Esophagus squamous epithelium (tissue), 5 donors: ENCODE measurements around the gene STAT5B. TPM values are rescaled to one million over a fixed set of nuclear protein-coding genes. Genes with fewer than 3 reads are reported as not detected.
"Not testable (repeated sequence)": the region's sequence is repeated elsewhere in the genome, so short reads cannot be mapped to it uniquely, and the experiment has no call there.

ENCODE experiments used
- DNase-seq: peaks from one replicate; lab custom pipeline; 2025; lab: John Stamatoyannopoulos, UW
- H3K27ac ChIP-seq, 4 donors: fragments of 200-600 bp; sonication (generic); one replicate each; pipeline ENCODE4 v1.5.1; 2016 to 2019; ENCODE audit warnings: mild to moderate bottlenecking in 1 of 4
- H3K27me3 ChIP-seq, 4 donors: fragments of 200-600 bp; sonication (generic); 1 replicate in 3 of 4; 2 replicates in 1 of 4; pipeline versions ENCODE4 v1.5.1 to v1.6.0; 2017 to 2021; ENCODE audit warnings: antibody characterized with exemption in 1 of 4
- H3K36me3 ChIP-seq, 3 donors: fragments of 200-600 bp; sonication (generic); one replicate each; pipeline ENCODE4 v1.5.1; 2016 to 2019
- H3K4me1 ChIP-seq, 3 donors: fragments of 200-600 bp; sonication (generic); one replicate each; pipeline ENCODE4 v1.5.1; 2017 to 2019
- H3K4me3 ChIP-seq, 4 donors: fragments of 200-600 bp; sonication (generic); 1 replicate in 3 of 4; 2 replicates in 1 of 4; pipeline ENCODE4 v1.5.1; 2016 to 2019; ENCODE audit warnings: mild to moderate bottlenecking in 2 of 4, moderate library complexity in 1 of 4
- H3K9me3 ChIP-seq, 3 donors: fragments of 200-600 bp; sonication (generic); one replicate each; pipeline ENCODE4 v1.5.1; 2016 to 2019
- CTCF ChIP-seq, 6 experiments: fragments of 450-650 bp in 4 of 6; fragments of 200-600 bp in 2 of 6; sonication (generic) in 2 of 6; IDR thresholded peaks; one replicate each; pipeline ENCODE4 v1.5.1; 2016 to 2019; ENCODE audit warnings: antibody characterized with exemption in 6 of 6, mild to moderate bottlenecking in 4 of 6, moderate library complexity in 4 of 6
- POLR2A ChIP-seq, 4 donors: fragments of 450-650 bp; IDR thresholded peaks; one replicate each; pipeline ENCODE4 v1.6.1; 2017; ENCODE audit warnings: antibody characterized with exemption in 4 of 4, mild to moderate bottlenecking in 4 of 4, moderate library complexity in 3 of 4
- WGBS, 2 donors: methylation state at CpG; one replicate each; pipeline ENCODE4 v1.1.5; 2018; 5-methylcytosine and 5-hydroxymethylcytosine counted together
- intact Hi-C: fragments of 100-400 bp; cut with DNase I; formaldehyde crosslinking; loops from one replicate; pipeline ENCODE4 v1.15.0; 2022
- total RNA-seq, 4 donors: library from RNA; depleted of rRNA; stranded (reverse); fragments of >200 nt; gene quantifications; one replicate each; pipeline ENCODE4 v1.1.0, GENCODE V29; 2016
- donor health status: DM: yes; HTN: yes; CAD: no.

Gene STAT5B
- total RNA-seq, 4 donors from 2014 or later = 17.9 to 57.6 (median 19.5) TPM

DNA sequence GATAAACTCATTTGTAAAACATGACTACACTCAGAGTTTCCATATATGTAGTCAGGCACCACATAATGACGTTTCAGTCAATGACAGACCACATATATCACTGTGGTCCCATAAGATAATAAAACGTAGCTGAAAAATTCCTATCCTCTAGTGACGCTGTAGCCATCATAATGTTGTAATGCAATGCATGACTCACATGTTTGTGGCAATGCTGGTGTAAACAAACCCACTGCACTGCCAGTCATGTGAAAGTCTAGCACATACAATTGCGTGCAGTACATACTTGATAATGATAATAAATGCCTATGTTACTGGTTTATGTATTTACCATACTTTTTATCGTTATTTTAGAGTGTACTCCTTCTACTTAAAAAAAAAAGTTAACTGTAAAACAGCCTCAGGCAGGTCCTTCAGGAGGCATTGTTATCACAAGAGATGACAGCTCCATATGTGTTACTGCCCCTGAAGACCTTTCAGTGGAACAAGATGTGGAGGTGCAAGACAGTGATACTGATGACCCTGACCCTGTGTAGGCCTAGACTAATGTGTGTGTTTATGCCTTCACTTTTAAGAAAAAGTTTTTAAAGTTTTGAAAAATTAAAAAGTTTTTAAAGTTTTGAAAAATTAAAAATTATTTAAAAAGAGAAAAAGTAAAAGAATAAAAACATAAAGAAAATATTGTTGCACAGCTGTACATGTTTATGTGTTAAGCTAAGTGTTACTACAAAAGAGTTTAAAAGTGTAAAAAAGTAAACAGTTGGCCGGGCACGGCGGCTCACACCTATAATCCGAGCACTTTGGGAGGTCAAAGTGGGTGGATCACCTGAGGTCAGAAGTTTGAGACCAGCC is 9.0 kb downstream of the STAT5B start:
- intact Hi-C loops = no loop called here
- H3K27me3 ChIP-seq = no peaks in the 10 kb centered on the region
- peaks cover 0 to 50% (median 12%) of the 10 kb centered on the region in 3 donors for H3K4me1 ChIP-seq
- no peaks in the 10 kb centered on the region for H3K36me3 ChIP-seq
- no peak overlapping the region for H3K4me3 ChIP-seq
- TF ChIP-seq CTCF (IDR thresholded peaks at IDR 0.05) = no peak
- TF ChIP-seq POLR2A (IDR thresholded peaks at IDR 0.05) = no peak
- no peaks in the 10 kb centered on the region for H3K9me3 ChIP-seq
- H3K27ac ChIP-seq = no peak overlapping the region
- WGBS, 2 donors = 70 to 73% methylated on average over 9 of the region's 9 CpGs
- DNase-seq = no peak

DNA sequence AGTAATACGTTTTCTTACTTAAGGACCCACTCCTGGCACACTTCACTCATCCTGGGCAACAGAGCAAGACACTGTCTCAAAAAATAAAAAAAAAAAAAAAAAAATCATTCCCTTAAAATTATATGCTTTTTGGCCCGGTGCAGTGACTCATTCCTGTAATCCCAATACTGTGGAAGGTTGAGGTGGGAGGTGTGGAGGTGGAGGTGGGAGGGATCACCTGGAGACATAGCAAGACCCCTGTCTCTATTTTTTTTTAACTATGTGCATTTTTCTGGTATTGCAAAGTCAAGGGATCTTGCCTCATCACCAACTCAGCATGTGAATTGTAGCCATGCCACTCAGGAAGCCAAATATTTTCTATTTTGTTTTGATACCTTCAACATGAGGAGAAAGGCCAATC is 9.7 kb downstream of the STAT5B start:
- WGBS, 2 donors = 65 to 79% methylated on average over 2 of the region's 2 CpGs
- DNase-seq = no peak
- H3K4me3 ChIP-seq = no peak overlapping the region

DNA sequence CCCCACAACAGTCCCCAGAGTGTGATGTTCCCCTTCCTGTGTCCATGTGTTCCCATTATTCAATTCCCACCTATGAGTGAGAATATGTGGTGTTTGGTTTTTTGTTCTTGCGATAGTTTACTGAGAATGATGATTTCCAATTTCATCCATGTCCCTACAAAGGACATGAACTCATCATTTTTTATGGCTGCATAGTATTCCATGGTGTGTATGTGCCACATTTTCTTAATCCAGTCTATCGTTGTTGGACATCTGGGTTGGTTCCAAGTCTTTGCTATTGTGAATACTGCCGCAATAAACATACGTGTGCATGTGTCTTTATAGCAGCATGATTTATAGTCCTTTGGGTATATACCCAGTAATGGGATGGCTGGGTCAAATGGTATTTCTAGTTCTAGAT is 11.8 kb downstream of the STAT5B start:
- DNase-seq, H3K27me3 ChIP-seq, H3K4me3 ChIP-seq, intact Hi-C loops, H3K36me3 ChIP-seq, H3K9me3 ChIP-seq, H3K27ac ChIP-seq: not testable (repeated sequence)
- 87 to 93% methylated on average over 3 of the region's 4 CpGs for WGBS, 2 donors
- peaks cover 0 to 26% (median 9%) of the 10 kb centered on the region in 3 donors for H3K4me1 ChIP-seq

More for the DNA sequence above, 9.7 kb downstream of the STAT5B start:
- intact Hi-C loops = no loop called here
- Histone ChIP-seq H3K36me3 (no peaks in the 10 kb centered on the region), H3K4me1 (peaks cover 0 to 43% (median 12%) of the 10 kb centered on the region in 3 donors), H3K27me3 (no peaks in the 10 kb centered on the region), H3K9me3 (no peaks in the 10 kb centered on the region), H3K27ac (no peak overlapping the region)
- no peak for TF ChIP-seq CTCF (IDR thresholded peaks at IDR 0.05)
- TF ChIP-seq POLR2A (IDR thresholded peaks at IDR 0.05) = no peak

DNA sequence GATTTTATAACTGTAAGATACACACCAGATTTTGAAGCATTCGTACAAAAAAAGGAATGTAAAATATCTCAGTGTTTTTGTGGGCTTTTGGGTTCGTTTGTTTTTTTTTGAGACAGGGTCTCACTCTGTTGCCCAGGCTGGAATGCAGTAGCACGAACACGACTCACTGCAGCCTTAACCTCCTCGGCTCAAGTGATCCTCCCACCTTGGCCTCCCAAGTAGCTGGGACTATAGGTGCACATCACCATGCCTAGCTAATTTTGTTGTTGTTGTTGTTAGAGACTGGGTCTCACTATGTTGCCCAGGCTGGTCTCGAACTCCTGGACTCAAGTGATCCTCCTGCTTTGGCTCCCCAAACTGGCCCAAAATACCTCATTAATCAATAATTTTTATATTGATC is 15.9 kb downstream of the STAT5B start:
- 86 to 89% methylated on average over 6 of the region's 6 CpGs for WGBS, 2 donors
- Histone ChIP-seq H3K27me3 (no peaks in the 10 kb centered on the region), H3K27ac (no peak overlapping the region), H3K36me3 (no peaks in the 10 kb centered on the region), H3K4me1 (no peaks in the 10 kb centered on the region), H3K4me3 (no peak overlapping the region), H3K9me3 (no peaks in the 10 kb centered on the region)
- no peak for TF ChIP-seq CTCF (IDR thresholded peaks at IDR 0.05)
- no peak for TF ChIP-seq POLR2A (IDR thresholded peaks at IDR 0.05)
- intact Hi-C loops = no loop called here
- no peak for DNase-seq

DNA sequence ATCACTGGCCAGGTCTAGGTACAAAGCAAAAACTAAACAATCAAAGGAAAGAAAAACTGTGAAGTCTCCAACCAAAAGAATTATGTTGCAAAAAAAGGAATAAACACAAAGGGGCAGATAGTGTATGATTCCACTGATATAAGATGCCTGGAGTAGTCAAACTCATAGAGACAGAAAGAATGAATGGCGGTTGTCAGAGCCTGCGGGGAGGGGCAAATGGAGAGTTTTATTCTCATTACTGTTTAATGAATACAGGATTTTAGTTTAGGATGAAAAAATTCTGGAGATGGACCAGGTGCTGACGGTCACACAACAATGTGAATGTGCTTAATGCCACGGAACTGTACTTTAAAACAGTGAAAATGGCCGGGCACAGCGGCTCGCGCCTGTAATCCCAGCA is 20.7 kb downstream of the STAT5B start:
- WGBS, 2 donors = 89 to 91% methylated on average over 8 of the region's 8 CpGs
- no peak for DNase-seq
- Histone ChIP-seq H3K36me3 (no peaks in the 10 kb centered on the region), H3K4me1 (peaks cover 0 to 34% (median 26%) of the 10 kb centered on the region in 3 donors), H3K27me3 (no peaks in the 10 kb centered on the region), H3K27ac (no peak overlapping the region), H3K9me3 (no peaks in the 10 kb centered on the region), H3K4me3 (no peak overlapping the region)
- intact Hi-C loops = no loop called here
- no peak for TF ChIP-seq CTCF (IDR thresholded peaks at IDR 0.05)
- no peak for TF ChIP-seq POLR2A (IDR thresholded peaks at IDR 0.05)
